AG08396 (cell line): Measurements from ENCODE around the gene VSIG10.
"Not testable (repeated sequence)": the region's sequence is repeated elsewhere in the genome, so short reads cannot be mapped to it uniquely, and the experiment has no call there.

Experiments used
- DNase-seq: peaks from one replicate; pipeline ENCODE4 v3.0.0; 2012; ENCODE audit warnings: low spot score, mixed read lengths

VSIG10 gene

DNA sequence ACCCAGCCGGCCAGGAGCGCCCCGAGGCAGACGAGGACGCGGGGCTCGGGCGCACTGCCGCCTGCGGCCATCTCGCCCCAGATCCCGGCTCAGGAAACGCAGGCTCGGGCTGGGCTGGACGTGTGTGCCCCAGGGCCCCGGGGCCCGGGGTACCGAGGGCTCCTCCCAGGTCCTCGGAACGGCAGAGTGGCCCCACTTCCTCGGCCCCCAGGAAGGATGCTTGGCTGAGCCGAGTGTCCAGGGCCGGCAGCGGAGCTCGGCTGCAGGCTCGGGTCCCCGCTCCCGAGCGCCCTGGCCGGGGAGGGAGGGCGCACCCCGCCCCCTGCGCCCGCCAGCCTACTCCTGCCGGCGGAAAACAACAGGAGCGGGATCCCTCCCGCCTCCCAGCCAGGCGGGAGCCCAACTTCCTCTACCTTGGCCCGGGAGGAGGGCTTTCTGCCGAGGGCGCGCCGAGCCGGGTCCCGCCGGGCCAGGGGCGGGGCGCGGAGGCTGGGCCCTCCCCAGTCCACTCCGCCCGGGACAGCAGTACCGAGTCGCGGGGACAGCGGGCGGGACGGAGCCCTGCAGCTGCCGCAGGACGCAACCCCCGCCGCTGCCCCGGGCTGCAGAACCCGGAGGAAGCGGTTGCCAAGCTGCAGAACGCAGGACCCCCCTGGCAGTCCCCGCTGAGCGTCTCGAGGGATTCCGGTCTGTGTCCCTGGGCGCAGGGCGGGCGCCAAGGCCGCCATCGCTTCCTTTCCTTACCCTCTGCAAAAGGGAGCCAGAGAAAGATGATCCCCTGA, at the start of gene VSIG10:
TSS of gene VSIG10 (minus strand) at position 411 of the 782 bp plus-strand sequence. CDS start at position 71, 340 bp downstream.
- peak; percentile 92 for DNase-seq

GRCh38 chr12:118151755-118152154, 47.9 kb upstream of the VSIG10 start:
- no peak for DNase-seq

DNA sequence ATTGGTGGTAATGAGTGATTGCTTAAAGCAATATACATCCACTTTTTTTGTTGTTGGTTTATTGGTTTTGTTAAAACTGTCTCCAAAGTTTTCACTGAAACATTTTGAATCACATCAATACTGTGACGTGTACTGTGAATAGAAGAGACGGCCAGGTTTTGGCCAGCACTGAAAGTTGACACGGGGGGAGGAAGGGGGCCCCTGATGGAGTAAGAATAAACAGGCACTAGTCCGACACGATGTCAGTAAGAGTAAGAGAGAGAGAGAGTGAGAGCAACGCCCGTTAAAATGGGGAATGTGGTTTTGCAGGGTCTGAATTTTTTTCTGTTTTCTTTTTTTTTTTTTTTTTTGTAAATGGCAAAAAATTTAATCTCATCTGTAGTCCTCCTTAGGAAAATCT, 46.8 kb upstream of the VSIG10 start:
- no peak for DNase-seq

GRCh38 chr12:118148287-118148686, 44.5 kb upstream of the VSIG10 start:
- DNase-seq: no peak

DNA sequence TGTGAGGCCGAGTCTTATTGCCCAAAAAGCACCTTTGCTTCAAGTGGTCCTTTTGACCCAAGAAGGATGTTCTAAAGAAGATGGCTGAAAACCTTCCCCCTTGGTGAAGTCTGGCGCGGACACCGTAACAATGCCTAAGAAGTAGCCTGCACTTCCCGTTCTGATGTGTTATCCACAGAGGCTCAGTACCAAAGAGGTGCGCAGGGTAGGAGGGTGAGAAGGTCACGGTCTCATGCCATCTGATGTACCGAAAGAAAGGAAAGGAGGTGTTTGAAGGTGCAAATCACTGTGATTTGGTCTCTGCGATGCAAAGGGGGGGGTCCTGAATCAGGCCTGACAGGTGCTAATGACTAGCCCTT, 42.0 kb upstream of the VSIG10 start:
- no peak for DNase-seq

- DNase-seq: no peak
These were observed 41.4 kb upstream of the VSIG10 start for GRCh38 chr12:118145113-118145797.

- DNase-seq: no peak
These were observed 40.7 kb upstream of the VSIG10 start for GRCh38 chr12:118144499-118144898.

DNA sequence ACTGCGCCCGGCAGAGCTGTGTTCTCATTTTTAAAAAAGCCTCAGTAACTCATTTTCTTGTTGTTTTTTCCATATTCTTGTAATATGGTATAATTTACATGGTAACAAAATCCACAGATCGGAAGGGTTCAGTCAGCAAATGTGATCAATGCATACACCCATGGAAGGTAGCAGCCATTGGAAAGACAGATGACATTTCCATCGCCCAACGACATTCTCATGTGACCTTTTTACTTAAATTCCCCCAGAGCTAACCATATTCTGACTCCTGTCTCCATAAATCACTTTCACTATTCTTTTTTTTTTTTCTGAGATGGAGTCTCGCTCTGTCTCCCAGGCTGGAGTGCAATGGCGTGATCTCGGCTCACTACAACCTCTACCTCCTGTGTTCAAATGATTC, 37.0 kb upstream of the VSIG10 start:
- DNase-seq: no peak

DNA sequence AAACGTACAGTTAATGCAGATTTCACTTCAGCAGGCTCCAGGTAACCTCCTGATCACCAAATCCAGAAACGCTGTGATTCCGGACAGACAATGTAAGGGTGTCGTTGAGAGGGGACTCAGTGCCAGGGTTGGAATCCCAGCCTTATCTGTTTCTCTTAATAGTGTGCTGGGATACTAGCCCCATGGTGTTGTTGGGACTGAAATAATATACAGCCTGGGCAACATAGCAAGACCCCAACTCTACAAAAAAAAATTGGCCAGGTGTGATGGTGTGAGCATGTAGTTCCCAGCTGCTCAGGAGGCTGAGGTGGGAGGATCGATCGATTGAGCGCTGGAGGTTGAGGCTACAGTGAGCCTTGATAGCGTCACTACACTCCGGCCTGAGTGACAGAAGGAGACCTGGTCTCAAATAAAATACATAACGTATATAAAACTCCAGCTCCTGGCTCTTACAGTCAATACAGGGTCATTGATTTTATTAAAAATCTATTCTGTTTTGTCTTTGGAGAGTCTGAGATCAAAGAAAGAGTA, 33.4 kb upstream of the VSIG10 start:
- no peak for DNase-seq

GRCh38 chr12:118136559-118137003, 32.8 kb upstream of the VSIG10 start:
- peak; percentile 62 for DNase-seq

DNA sequence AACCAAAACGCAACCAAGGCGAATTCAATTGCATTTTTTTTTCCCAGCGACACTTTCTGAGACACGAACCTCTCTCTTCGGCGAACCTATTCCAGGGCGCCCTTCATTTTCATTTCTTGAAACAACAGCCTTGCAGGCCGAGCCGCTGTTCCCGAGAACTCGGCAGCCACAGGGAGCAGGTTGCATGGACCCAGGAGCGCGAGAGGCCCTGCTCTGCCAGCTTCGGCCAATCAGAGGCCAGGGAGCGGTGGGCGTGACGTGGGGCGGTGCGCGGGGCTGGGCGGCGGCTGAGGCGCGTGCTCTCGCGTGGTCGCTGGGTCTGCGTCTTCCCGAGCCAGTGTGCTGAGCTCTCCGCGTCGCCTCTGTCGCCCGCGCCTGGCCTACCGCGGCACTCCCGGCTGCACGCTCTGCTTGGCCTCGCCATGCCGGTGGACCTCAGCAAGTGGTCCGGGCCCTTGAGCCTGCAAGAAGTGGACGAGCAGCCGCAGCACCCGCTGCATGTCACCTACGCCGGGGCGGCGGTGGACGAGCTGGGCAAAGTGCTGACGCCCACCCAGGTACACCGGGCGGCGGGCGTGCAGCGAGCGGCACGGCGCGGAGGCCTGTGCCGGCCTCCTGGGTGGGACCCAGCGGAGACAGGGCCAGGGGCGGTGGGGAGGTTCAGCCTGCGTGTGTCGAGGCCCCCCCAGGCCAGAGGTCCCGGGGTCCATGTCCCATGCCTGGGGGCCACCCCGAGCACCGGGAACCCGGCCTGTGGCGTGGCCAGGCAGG, 32.2 kb upstream of the VSIG10 start, which contains the start of gene PEBP1:
TSS of gene PEBP1 (plus strand) at position 337 of the 771 bp plus-strand sequence. CDS start at position 423, 86 bp downstream.
- DNase-seq: peak; percentile 98

DNA sequence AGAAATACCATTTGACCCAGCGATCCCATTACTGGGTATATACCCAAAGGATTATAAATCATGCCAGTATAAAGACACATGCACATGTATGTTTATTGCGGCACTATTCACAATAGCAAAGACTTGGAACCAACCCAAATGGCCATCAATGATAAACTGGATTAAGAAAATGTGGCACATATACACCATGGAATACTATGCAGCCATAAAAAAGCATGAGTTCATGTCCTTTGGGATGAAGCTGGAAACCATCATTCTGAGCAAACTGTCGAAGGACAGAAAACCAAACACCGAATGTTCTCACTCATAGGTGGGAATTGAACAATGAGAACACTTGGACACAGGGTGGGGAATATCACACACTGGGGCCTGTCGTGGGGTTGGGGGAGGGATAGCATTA, 25.6 kb upstream of the VSIG10 start:
- DNase-seq: not testable (repeated sequence)

GRCh38 chr12:118127867-118128266, 24.1 kb upstream of the VSIG10 start:
- no peak for DNase-seq

GRCh38 chr12:118126119-118126757, 22.4 kb upstream of the VSIG10 start:
- no peak for DNase-seq

DNA sequence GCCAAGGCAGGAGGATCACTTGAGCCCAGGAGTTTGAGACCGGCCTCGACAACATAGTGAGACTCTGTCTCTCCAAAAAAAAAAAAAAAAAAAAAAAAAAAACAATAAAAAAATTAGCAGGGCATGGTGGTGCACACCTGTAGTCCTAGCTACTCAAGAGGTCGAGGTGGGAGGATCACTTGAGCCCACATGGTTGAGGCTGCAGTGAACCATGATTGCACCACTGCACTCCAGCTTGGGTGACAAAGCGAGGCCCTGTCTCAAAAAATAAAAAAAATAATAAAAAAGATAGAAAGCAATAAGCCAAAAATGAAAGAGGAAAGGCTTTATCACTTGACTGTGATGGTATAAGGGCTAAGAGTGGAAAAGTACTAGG, 21.9 kb upstream of the VSIG10 start:
- DNase-seq: no peak

DNA sequence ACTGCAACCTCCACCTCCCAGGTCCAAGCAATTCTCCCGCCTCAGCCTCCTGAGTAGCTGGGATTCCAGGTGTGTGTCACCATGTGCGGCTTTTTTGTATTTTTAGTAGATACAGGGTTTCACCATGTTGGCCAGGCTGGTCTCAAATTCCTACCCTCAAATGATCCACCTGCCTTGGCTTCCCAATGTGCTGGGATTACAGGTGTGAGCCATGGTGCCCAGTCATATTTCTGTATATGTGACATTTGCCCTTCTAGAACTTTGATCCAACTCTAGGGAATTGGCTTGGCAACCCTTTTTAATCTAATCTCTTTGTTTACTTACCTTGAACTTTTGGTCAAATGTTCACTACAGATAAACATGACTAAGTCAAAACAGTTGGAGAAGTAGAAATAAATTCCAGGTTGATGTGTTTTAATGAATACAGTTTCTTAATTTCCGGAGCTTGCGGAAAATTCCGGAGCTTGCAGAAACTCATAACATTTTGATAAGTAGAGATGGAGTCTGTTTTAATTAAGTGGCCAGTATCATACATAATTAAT, 20.6 kb upstream of the VSIG10 start:
- no peak for DNase-seq

- no peak for DNase-seq
These were observed 18.5 kb upstream of the VSIG10 start for GRCh38 chr12:118122264-118122663.

GRCh38 chr12:118120579-118121363, 17.0 kb upstream of the VSIG10 start:
- peak; percentile 90 for DNase-seq

DNA sequence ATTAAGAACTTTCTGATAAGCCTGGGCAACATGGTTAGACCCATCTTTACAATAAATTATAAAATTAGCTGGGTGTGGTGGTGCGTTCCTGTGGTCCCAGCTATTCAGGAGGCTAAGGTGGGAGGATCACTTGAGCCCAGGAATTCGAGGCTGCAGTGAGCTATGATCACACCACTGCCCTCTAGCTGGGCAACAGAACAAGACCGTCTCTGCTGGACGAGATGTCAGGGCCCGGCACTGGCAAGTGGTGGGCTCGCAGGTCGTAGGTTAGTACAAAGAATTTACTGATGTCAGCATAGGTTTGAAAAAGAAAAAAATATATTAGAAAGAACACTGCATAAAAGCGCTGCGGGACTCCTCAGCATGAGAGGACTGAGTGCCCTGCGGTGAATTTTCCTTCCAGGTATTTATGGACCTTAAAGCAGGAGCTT, 15.7 kb upstream of the VSIG10 start:
- DNase-seq: no peak

DNA sequence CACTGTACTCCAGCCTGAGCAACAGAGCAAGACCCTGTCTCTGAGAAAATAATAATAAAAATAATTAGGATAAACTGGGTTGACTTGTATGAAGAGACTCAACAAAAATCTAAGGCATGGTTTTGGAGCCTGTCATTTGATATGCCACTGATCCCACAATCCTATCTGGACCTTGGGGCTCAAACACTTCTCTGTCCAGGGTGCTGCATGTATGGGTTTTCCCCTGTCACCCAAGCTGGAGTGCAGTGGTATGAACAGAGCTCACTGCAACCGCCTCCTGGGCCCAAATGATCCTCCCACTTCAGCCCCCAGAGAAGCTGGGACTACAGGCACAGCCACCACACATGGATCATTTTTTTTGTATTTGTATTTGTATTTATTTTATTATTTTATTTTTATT, 5.3 kb upstream of the VSIG10 start:
- DNase-seq: no peak

GRCh38 chr12:118107694-118108093, 3.9 kb upstream of the VSIG10 start:
- no peak for DNase-seq
